Mesothelial cell of epicardium (in vitro differentiated cells): ENCODE results near the gene AP2B1. TPM values are rescaled to one million over a fixed set of nuclear protein-coding genes. Genes with fewer than 3 reads are reported as not detected.

Experiments
- DNase-seq, 2 experiments: peaks; one replicate each; pipeline ENCODE4 v3.0.0; 2021; ENCODE audit warnings: low spot score in 2 of 2; ENCODE audit not compliant: unreplicated experiment in 2 of 2
- H3K27ac Mint-ChIP-seq: 2 replicates; pipeline ENCODE4 v1.8.0; 2021; ENCODE audit warnings: mixed read lengths
- H3K27me3 Mint-ChIP-seq: 2 replicates; pipeline ENCODE4 v1.8.0; 2021; ENCODE audit warnings: low read depth, mixed read lengths
- H3K36me3 Mint-ChIP-seq: 2 replicates; pipeline ENCODE4 v1.8.0; 2021; ENCODE audit warnings: mixed read lengths
- H3K4me1 Mint-ChIP-seq: 2 replicates; pipeline ENCODE4 v1.8.0; 2021; ENCODE audit warnings: mixed read lengths
- H3K4me3 Mint-ChIP-seq: 2 replicates; pipeline ENCODE4 v1.8.0; 2021; ENCODE audit warnings: mild to moderate bottlenecking, moderate library complexity, mixed read lengths
- H3K9me3 Mint-ChIP-seq: 2 replicates; pipeline ENCODE4 v1.8.0; 2021; ENCODE audit warnings: mixed read lengths
- CTCF ChIP-seq: fragments of 200-600 bp; sonication (generic); IDR thresholded peaks from one replicate; pipeline ENCODE4 v1.5.0; 2021; ENCODE audit warnings: antibody characterized with exemption; ENCODE audit not compliant: unreplicated experiment
- total RNA-seq: library from RNA; stranded (reverse); gene quantifications from 3 replicates; pipeline ENCODE4 v1.2.1, GENCODE V29; 2021

Gene AP2B1
- total RNA-seq, 1 donor from 2014 or later = 155 TPM

DNA sequence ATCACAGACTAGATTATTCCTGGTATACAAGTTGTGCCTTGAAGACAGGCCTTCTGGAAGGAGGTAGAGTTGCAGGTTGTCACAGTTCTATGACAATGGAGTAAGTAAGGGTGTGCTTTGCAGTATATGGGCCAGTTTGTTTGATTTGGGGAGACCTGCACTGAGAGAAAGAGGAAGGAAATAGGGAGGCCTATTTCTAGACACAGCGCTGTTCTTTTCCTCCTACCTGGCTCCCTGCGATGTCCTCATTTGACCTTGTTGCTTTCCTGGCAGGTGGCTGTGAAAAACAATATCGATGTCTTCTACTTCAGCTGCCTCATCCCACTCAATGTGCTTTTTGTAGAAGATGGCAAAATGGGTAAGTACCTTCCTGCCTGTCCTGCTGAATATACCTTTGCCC, 121.8 kb downstream of the AP2B1 start:
- Mint-ChIP-seq H3K4me3 (no peak overlapping the region), H3K9me3 (no peaks in the 10 kb centered on the region), H3K36me3 (peaks cover 12% of the 10 kb centered on the region), H3K27me3 (no peaks in the 10 kb centered on the region), H3K4me1 (peaks cover 16% of the 10 kb centered on the region), H3K27ac (no peak overlapping the region)
- no peak for DNase-seq
- no peak for TF ChIP-seq CTCF

- peaks cover 12% of the 10 kb centered on the region for H3K36me3 Mint-ChIP-seq
- H3K4me1 Mint-ChIP-seq = peaks cover 16% of the 10 kb centered on the region
- no peaks in the 10 kb centered on the region for H3K9me3 Mint-ChIP-seq
- no peaks in the 10 kb centered on the region for H3K27me3 Mint-ChIP-seq
- no peak for DNase-seq
- no peak for TF ChIP-seq CTCF
- no peak overlapping the region for H3K4me3 Mint-ChIP-seq
- no peak overlapping the region for H3K27ac Mint-ChIP-seq
These were observed 122.8 kb downstream of the AP2B1 start for GRCh38 chr17:35709874-35710273.

DNA sequence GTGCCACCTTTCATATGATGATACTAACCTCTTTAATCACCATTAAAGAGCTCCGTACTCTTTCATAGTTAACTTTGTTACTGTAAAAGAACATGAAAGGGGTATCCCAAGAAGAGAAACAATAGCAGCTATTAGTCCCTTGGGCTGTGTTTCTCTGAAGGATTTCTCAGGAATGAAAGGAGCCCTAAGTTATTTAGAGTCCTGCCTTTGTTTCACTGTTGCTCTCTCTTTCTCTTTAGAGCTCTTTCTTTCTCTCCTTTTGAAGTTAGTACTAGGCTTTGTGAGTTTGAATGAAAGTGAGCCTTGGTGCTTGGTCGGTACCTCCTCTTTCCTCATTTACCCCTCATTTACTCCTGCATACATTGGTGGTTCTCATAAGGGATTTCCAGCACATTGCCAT, 123.8 kb downstream of the AP2B1 start:
- DNase-seq = no peak
- Mint-ChIP-seq H3K4me3 (no peak overlapping the region), H3K27me3 (no peaks in the 10 kb centered on the region), H3K9me3 (no peaks in the 10 kb centered on the region), H3K27ac (no peak overlapping the region), H3K4me1 (peaks cover 16% of the 10 kb centered on the region), H3K36me3 (peaks cover 12% of the 10 kb centered on the region)
- no peak for TF ChIP-seq CTCF

DNA sequence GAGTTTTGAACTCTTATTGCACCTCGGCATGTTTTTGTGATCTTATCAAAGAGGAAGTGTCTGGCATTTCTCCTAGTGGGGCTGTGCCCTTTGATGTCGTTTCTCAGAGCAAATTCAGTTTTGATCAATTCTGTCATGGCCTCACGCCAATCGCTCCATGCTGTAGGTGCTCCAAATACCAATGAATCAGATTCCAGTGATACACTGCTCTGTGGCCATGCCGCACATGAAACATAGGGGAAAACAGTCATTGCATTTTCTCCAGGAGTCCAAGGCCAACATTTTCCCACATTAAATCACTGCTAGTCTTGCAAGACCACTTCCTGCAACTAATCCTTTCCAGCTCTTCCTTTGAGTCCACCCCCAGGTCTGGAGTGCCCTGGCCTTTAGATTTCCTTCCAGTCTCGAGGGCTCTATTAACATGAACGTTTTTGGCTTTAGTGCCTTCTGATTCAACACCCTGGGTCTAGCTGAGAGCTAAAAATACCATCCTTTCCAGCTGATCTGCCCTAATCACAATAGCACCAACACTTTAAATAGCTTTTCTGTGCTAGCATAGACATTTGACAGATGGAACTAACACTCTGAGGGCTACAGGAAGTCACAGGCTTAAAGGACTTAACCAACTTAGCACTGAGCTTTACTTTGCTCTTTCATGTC, 126.1 kb downstream of the AP2B1 start:
- DNase-seq = peak in 1 of 2 experiments; percentile 48
- TF ChIP-seq CTCF = no peak

DNA sequence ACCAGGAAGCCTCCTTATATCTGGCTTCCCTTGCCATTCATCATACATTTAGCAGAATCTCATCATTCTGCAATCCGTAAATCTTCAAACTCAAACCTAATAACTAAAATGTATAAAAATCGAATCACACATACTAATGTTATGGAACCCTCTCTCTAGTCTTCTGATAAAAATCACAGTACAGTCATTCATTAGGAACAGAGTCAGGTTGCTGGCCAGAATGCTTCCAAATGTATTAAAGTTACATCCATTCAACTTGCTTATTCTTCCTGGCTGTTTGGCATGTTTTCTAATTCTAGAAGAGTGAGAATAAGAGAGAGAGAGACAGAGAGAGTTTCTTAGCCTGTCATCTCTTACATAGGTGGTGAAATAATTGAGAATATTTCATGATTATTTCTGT, 127.9 kb downstream of the AP2B1 start:
- no peak for TF ChIP-seq CTCF
- Mint-ChIP-seq H3K4me1 (peaks cover 27% of the 10 kb centered on the region), H3K4me3 (no peak overlapping the region), H3K27me3 (no peaks in the 10 kb centered on the region), H3K9me3 (no peaks in the 10 kb centered on the region), H3K36me3 (peaks cover 13% of the 10 kb centered on the region), H3K27ac (no peak overlapping the region)
- no peak for DNase-seq

More for the DNA sequence above, 126.1 kb downstream of the AP2B1 start:
- peaks cover 10% of the 10 kb centered on the region for H3K36me3 Mint-ChIP-seq
- peaks cover 26% of the 10 kb centered on the region for H3K4me1 Mint-ChIP-seq
- no peak overlapping the region for H3K4me3 Mint-ChIP-seq
- H3K27ac Mint-ChIP-seq = no peak overlapping the region
- H3K9me3 Mint-ChIP-seq = no peaks in the 10 kb centered on the region
- no peaks in the 10 kb centered on the region for H3K27me3 Mint-ChIP-seq
